SK-N-SH treated with all-trans-retinoic acid at 6 μM for 48 hours (cell line): ENCODE results near the gene CCL17.
"Not testable (repeated sequence)": the region's sequence is repeated elsewhere in the genome, so short reads cannot be mapped to it uniquely, and the experiment has no call there.

Source experiments
- ARNTL ChIP-seq: fragments of 450-650 bp; formaldehyde crosslinking; IDR thresholded peaks from 2 replicates; pipeline ENCODE4 v1.5.0; 2020; ENCODE audit warnings: low read depth, mild to moderate bottlenecking, moderate library complexity, borderline replicate concordance
- BACH2 ChIP-seq: fragments of 250-450 bp; sonication (Bioruptor Pico); IDR thresholded peaks from 2 replicates; pipeline ENCODE4 v1.9.0; 2021; ENCODE audit warnings: mild to moderate bottlenecking, borderline replicate concordance
- CSDC2 ChIP-seq: fragments of 250-450 bp; sonication (Bioruptor Pico); IDR thresholded peaks from 2 replicates; pipeline ENCODE4 v1.5.0; 2020; ENCODE audit warnings: mild to moderate bottlenecking, moderate library complexity
- ISL1 ChIP-seq: fragments of 250-450 bp; sonication (Bioruptor Pico); IDR thresholded peaks from 2 replicates; pipeline ENCODE4 v2.1.2; 2022; ENCODE audit warnings: mild to moderate bottlenecking, moderate library complexity
- OSR1 ChIP-seq: fragments of 250-450 bp; sonication (Bioruptor Pico); IDR thresholded peaks from 2 replicates; pipeline ENCODE4 v1.8.0; 2022; ENCODE audit warnings: moderate library complexity, mild to moderate bottlenecking, inconsistent platforms
- PATZ1 ChIP-seq: fragments of 250-450 bp; sonication (Bioruptor Pico); IDR thresholded peaks from 2 replicates; pipeline ENCODE4 v1.8.0; 2020; ENCODE audit warnings: mild to moderate bottlenecking, moderate library complexity, borderline replicate concordance
- PPARA ChIP-seq: fragments of 250-450 bp; sonication (Bioruptor Pico); IDR thresholded peaks from 2 replicates; pipeline ENCODE4 v1.5.0; 2020; ENCODE audit warnings: mild to moderate bottlenecking, borderline replicate concordance
- RARB ChIP-seq: fragments of 250-450 bp; sonication (Bioruptor Pico); IDR thresholded peaks from 2 replicates; pipeline ENCODE4 v1.8.0; 2021; ENCODE audit warnings: mild to moderate bottlenecking, moderate library complexity
- TOX ChIP-seq: fragments of 250-450 bp; sonication (Bioruptor Pico); IDR thresholded peaks from 2 replicates; pipeline ENCODE4 v1.8.0; 2021; ENCODE audit warnings: mild to moderate bottlenecking, moderate library complexity, borderline replicate concordance
- TSHZ2 ChIP-seq: fragments of 250-450 bp; sonication (Bioruptor Pico); IDR thresholded peaks from 2 replicates; pipeline ENCODE4 v1.5.0; 2020; ENCODE audit warnings: mild to moderate bottlenecking, moderate library complexity
- ZC3H10 ChIP-seq: fragments of 250-450 bp; sonication (Bioruptor Pico); IDR thresholded peaks from 2 replicates; pipeline ENCODE4 v1.5.1; 2021; ENCODE audit warnings: mild to moderate bottlenecking, moderate library complexity
- ZFP3 ChIP-seq: fragments of 250-450 bp; sonication (Bioruptor Pico); IDR thresholded peaks from 2 replicates; pipeline ENCODE4 v1.5.0; 2020; ENCODE audit warnings: mild to moderate bottlenecking, moderate library complexity
- ZFP30 ChIP-seq: fragments of 450-650 bp; formaldehyde crosslinking; IDR thresholded peaks from 2 replicates; pipeline ENCODE4 v1.5.0; 2022; ENCODE audit warnings: mild to moderate bottlenecking, moderate library complexity

DNA sequence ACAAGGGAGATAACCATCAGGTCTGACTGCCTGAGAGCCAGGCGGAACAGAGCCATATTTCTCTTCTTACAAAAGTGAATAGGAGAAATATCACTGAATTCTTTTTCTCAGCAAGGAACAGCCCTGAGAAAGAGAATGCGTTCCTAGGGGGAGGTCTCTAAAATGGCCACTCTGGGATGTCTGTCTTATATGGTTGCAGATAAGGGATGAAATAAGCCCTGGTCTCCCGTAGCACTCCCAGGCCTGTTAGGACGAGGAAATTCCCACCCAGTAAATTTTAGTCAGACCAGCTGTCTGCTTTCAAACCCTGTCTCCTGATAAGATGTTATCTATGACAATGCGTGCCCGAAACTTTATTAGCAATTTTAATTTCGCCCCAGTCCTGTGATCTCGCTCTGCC lies 35.4 kb downstream of the CCL17 start:
- TF ChIP-seq TSHZ2 (CRISPR knock-in tag); ZFP3 (CRISPR knock-in tag); TOX (CRISPR knock-in tag); OSR1 (CRISPR knock-in tag); ISL1; PPARA (CRISPR knock-in tag); ZFP30 (CRISPR knock-in tag); CSDC2 (CRISPR knock-in tag); RARB (CRISPR knock-in tag); ARNTL (CRISPR knock-in tag); BACH2 (CRISPR knock-in tag); ZC3H10; PATZ1 (CRISPR knock-in tag): not testable (repeated sequence)
